A673 (cell line): ENCODE measurements around the gene ZFP36L2.

ENCODE experiments used
- CTCF ChIP-seq: fragments of 300-800, 200-600 bp; sonication (generic); conservative IDR thresholded peaks from 2 replicates; pipeline ENCODE4 v1.5.1; 2017; ENCODE audit warnings: low read depth, mild to moderate bottlenecking, antibody characterized with exemption, low read length, moderate library complexity, mixed read lengths
- EZH2 ChIP-seq: fragments of 200-600 bp; sonication (generic); IDR thresholded peaks from 2 replicates; pipeline ENCODE4 v1.6.1; 2017; ENCODE audit warnings: borderline replicate concordance, low read depth, mild to moderate bottlenecking, mixed read lengths, antibody characterized with exemption, low read length; ENCODE audit not compliant: poor library complexity, severe bottlenecking

- TF ChIP-seq CTCF (no peak), EZH2 (no peak)
Measured at GRCh38 chr2:43265001-43265400, 38.6 kb upstream of the ZFP36L2 start.
